Mesodermal cell (in vitro differentiated cells): ENCODE measurements around the gene LMF2.

ENCODE experiments used
- H3K27ac ChIP-seq: 2 replicates; pipeline ENCODE4 v1.7.0; 2013; ENCODE audit warnings: mild to moderate bottlenecking, low read depth, low read length, moderate library complexity; ENCODE audit not compliant: severe bottlenecking
- H3K36me3 ChIP-seq: 2 replicates; pipeline ENCODE4 v1.7.1; 2013; ENCODE audit warnings: mild to moderate bottlenecking, low read length, moderate library complexity; ENCODE audit not compliant: control insufficient read depth, insufficient read depth
- H3K4me1 ChIP-seq: one replicate; pipeline ENCODE4 v1.7.1; 2013; ENCODE audit warnings: mild to moderate bottlenecking, low read length; ENCODE audit not compliant: insufficient read depth, control insufficient read depth, poor library complexity, severe bottlenecking
- H3K4me3 ChIP-seq: 2 replicates; pipeline ENCODE4 v1.7.0; 2013; ENCODE audit warnings: low read length, control low read depth, mild to moderate bottlenecking; ENCODE audit not compliant: insufficient read depth, poor library complexity, severe bottlenecking; ENCODE audit errors: extremely low read depth
- H3K9me3 ChIP-seq: 2 replicates; pipeline ENCODE4 v1.7.1; 2013; ENCODE audit warnings: mild to moderate bottlenecking, low read length, moderate library complexity; ENCODE audit not compliant: control insufficient read depth
- WGBS, 2 experiments: methylation state at CpG; one replicate each; pipeline ENCODE4 v1.1.5; 2013; ENCODE audit warnings: missing lambda C conversion rate in 2 of 2; ENCODE audit not compliant: insufficient coverage in 2 of 2; 5-methylcytosine and 5-hydroxymethylcytosine counted together

The LMF2 gene

GRCh38 chr22:50467341-50467740, 40.2 kb downstream of the LMF2 start:
- Histone ChIP-seq H3K4me1 (peaks cover 22% of the 10 kb centered on the region), H3K4me3 (no peak overlapping the region), H3K36me3 (peaks cover 62% of the 10 kb centered on the region), H3K9me3 (no peaks in the 10 kb centered on the region), H3K27ac (no peak overlapping the region)
- WGBS, 2 experiments: 97% methylated on average over 14 to 18 of the region's 24 CpGs

- WGBS, 2 experiments: 96 to 97% methylated on average over 18 to 25 of the region's 30 CpGs
Observed at GRCh38 chr22:50465066-50465930, 42.2 kb downstream of the LMF2 start.

GRCh38 chr22:50464451-50464850, 43.1 kb downstream of the LMF2 start:
- H3K36me3 ChIP-seq: peaks cover 83% of the 10 kb centered on the region
- H3K9me3 ChIP-seq: no peaks in the 10 kb centered on the region
- H3K4me3 ChIP-seq: no peak overlapping the region
- 94% methylated on average over 24 of the region's 24 CpGs for WGBS, 2 experiments
- peaks cover 3% of the 10 kb centered on the region for H3K4me1 ChIP-seq
- H3K27ac ChIP-seq: no peak overlapping the region

More at GRCh38 chr22:50465066-50465930, 42.2 kb downstream of the LMF2 start:
- H3K9me3 ChIP-seq: no peaks in the 10 kb centered on the region
- H3K4me1 ChIP-seq: peaks cover 12% of the 10 kb centered on the region
- H3K27ac ChIP-seq: no peak overlapping the region
- peaks cover 77% of the 10 kb centered on the region for H3K36me3 ChIP-seq
- no peak overlapping the region for H3K4me3 ChIP-seq

- peaks cover 90% of the 10 kb centered on the region for H3K36me3 ChIP-seq
- no peak overlapping the region for H3K27ac ChIP-seq
- H3K4me1 ChIP-seq: no peaks in the 10 kb centered on the region
- WGBS, 2 experiments: 97 to 98% methylated on average over 27 to 28 of the region's 28 CpGs
- no peak overlapping the region for H3K4me3 ChIP-seq
- no peaks in the 10 kb centered on the region for H3K9me3 ChIP-seq
Observed at GRCh38 chr22:50463188-50463900, 44.2 kb downstream of the LMF2 start.

GRCh38 chr22:50461979-50462540, 45.4 kb downstream of the LMF2 start:
- H3K4me3 ChIP-seq: no peak overlapping the region
- H3K36me3 ChIP-seq: peaks cover 86% of the 10 kb centered on the region
- 94 to 98% methylated on average over 19 to 24 of the region's 30 CpGs for WGBS, 2 experiments
- no peaks in the 10 kb centered on the region for H3K4me1 ChIP-seq
- H3K27ac ChIP-seq: no peak overlapping the region
- H3K9me3 ChIP-seq: no peaks in the 10 kb centered on the region

GRCh38 chr22:50461536-50461935, 46.0 kb downstream of the LMF2 start:
- no peak overlapping the region for H3K27ac ChIP-seq
- H3K9me3 ChIP-seq: no peaks in the 10 kb centered on the region
- H3K4me1 ChIP-seq: no peaks in the 10 kb centered on the region
- no peak overlapping the region for H3K4me3 ChIP-seq
- H3K36me3 ChIP-seq: peaks cover 84% of the 10 kb centered on the region
- 96 to 98% methylated on average over 23 to 26 of the region's 26 CpGs for WGBS, 2 experiments

- Histone ChIP-seq H3K9me3 (no peaks in the 10 kb centered on the region), H3K36me3 (peaks cover 80% of the 10 kb centered on the region), H3K4me3 (no peak overlapping the region), H3K27ac (no peak overlapping the region), H3K4me1 (no peaks in the 10 kb centered on the region)
- WGBS, 2 experiments: 96 to 99% methylated on average over 14 to 17 of the region's 17 CpGs
Observed at GRCh38 chr22:50460938-50461337, 46.6 kb downstream of the LMF2 start.

- peaks cover 80% of the 10 kb centered on the region for H3K36me3 ChIP-seq
- no peaks in the 10 kb centered on the region for H3K4me1 ChIP-seq
- no peak overlapping the region for H3K27ac ChIP-seq
- H3K4me3 ChIP-seq: no peak overlapping the region
- H3K9me3 ChIP-seq: no peaks in the 10 kb centered on the region
- WGBS, 2 experiments: 96% methylated on average over 30 to 41 of the region's 41 CpGs
Observed at GRCh38 chr22:50459496-50460140, 47.9 kb downstream of the LMF2 start.

- 97 to 100% methylated on average over 1 to 22 of the region's 22 CpGs for WGBS, 2 experiments
Observed at GRCh38 chr22:50459016-50459415, 48.5 kb downstream of the LMF2 start.

GRCh38 chr22:50456466-50457234, 50.9 kb downstream of the LMF2 start:
- Histone ChIP-seq H3K4me3 (no peak overlapping the region), H3K36me3 (peaks cover 69% of the 10 kb centered on the region)

More at GRCh38 chr22:50459016-50459415, 48.5 kb downstream of the LMF2 start:
- no peak overlapping the region for H3K27ac ChIP-seq
- H3K9me3 ChIP-seq: no peaks in the 10 kb centered on the region
- H3K36me3 ChIP-seq: peaks cover 80% of the 10 kb centered on the region
- no peak overlapping the region for H3K4me3 ChIP-seq
- H3K4me1 ChIP-seq: no peaks in the 10 kb centered on the region

More at GRCh38 chr22:50456466-50457234, 50.9 kb downstream of the LMF2 start:
- 93% methylated on average over 24 to 32 of the region's 34 CpGs for WGBS, 2 experiments
- Histone ChIP-seq H3K9me3 (no peaks in the 10 kb centered on the region), H3K27ac (no peak overlapping the region), H3K4me1 (no peaks in the 10 kb centered on the region)
